Right ventricle myocardium inferior (tissue), 1 donor: ENCODE data around the gene FAM20C. TPM values are rescaled to one million over a fixed set of nuclear protein-coding genes. Genes with fewer than 3 reads are reported as not detected.
A peak's percentile ranks its signal among the peaks of the same experiment; 100 is the strongest.

Experiments
- ATAC-seq: fragments of 200-7000 bp; cut with Tn5 transposase; one replicate; pipeline ENCODE4 v1.9.1; 2020; ENCODE audit warnings: mild to moderate bottlenecking, moderate library complexity
- DNase-seq: peaks from one replicate; pipeline ENCODE4 v3.0.0; 2021; ENCODE audit errors: missing footprints
- intact Hi-C: fragments of 100-400 bp; cut with DNase I; formaldehyde crosslinking; loops from one replicate; pipeline ENCODE4 v1.11.0; 2022
- long read RNA-seq: library from polyadenylated mRNA; unstranded; transcript quantifications from one replicate; pipeline ENCODE4 v2.0.0, GENCODE V29; 2021
- total RNA-seq: library from RNA; stranded (reverse); fragmentation: NEBNext Ultra II Directional; extraction: Animal tissue kit (Norgen Biotek cat#: 25700); gene quantifications from one replicate; pipeline ENCODE4 v1.2.1, GENCODE V29; 2021
- donor health status: DM: no; HTN: yes; CAD: no; lungs with severe emphysema.

FAM20C gene
- 26.1 TPM for total RNA-seq
- long read RNA-seq, transcript FAM20C-201 (10 exons, 2,751 nt) = major isoform, 47 of 58 reads
- long read RNA-seq, partial matches to known transcripts = 5 of 58 reads
- long read RNA-seq, other reads (novel, unspliced or antisense) = 6 of 58 reads

DNA sequence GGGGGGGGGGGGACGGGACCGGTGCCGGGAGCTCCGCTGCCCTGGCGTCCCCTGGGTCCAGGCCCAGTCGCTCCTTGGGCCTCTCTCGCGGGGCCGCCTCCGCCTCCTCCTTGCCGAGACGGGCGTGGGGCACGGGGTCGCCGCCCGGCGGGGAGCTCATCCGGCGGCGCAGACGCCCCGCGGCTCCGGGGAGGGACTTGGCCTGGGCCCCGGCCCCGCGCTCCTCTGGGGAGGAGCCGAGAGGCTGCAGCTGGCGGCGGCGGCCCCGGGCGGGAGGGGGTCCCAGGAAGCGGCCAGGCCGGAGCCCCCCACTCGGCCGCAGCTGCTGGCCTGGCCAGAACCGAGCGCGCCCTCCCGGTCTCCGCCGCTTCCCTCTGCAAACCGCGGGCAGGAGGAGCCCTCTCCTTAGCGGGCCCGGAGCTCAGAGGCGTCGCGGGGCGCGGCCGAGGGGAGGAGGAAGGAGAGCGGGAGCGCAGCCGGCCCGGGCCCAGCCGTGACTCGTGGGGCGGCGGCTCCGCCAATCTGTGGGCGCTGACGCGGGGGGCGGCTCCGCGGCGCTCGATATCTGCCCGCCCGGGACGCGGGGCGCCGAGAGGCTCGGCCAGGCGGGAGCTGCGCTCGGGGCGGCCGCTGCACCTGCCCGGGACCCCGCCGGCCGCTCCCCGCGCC lies at the start of gene FAM20C:
TSS of gene FAM20C (plus strand) at position 591 of the 669 bp plus-strand sequence. CDS start 629 bp downstream, outside the sequence.
- ATAC-seq = peak; percentile 90
- intact Hi-C loops = loop anchor here (2.0 to 5.0 kb wide), 2 partner anchors 40 to 41 kb away; no protein-coding TSS in a partner anchor

GRCh38 chr7:143145-143751 lies 49.1 kb upstream of the FAM20C start:
- ATAC-seq (no peak), DNase-seq (no peak)
- intact Hi-C loops = no loop called here

More for the DNA sequence above, at the start of gene FAM20C:
- DNase-seq = peak; percentile 94

GRCh38 chr7:143811-144453 lies 48.4 kb upstream of the FAM20C start:
- ATAC-seq (no peak), DNase-seq (no peak)
- intact Hi-C loops = no loop called here

DNA sequence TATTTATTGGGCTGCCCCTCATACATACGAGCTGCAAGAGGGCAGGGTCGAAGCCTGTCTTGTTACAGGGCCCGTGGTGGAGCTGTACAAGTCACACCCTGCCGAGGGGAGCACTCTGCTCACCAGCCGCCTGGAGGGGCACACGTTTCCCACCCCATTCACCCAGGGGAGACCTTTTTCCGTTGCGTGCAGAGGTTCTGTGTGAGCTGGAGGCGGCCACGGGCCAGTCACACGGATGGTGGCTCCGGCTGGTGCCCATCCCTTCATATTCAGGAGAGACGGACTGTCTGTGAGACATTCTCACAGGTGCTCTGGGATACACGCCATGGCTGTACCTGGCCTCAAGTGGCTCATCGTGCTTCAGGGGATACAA lies 47.9 kb upstream of the FAM20C start:
- intact Hi-C loops = no loop called here
- ATAC-seq (no peak), DNase-seq (peak; percentile 26)

DNA sequence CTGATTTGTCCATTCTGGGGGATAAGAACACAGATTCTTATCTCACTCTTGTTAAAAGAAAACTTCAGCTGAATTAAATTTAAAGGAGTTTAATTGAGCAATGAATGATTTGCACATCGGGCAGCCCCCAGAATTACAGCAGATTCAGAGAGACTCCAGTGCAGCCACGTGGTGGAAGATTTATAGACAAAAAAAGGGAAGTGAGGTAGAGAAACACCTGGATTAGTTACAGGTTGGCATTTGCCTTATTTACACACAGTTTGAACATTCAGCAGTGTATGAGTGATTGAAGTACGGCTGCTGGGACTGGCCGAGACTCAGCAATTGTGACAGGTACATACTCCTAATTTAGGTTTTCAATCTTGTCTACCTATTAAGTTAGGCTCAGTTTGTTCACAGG lies 46.5 kb upstream of the FAM20C start:
- DNase-seq (no peak), ATAC-seq (no peak)
- intact Hi-C loops = no loop called here

DNA sequence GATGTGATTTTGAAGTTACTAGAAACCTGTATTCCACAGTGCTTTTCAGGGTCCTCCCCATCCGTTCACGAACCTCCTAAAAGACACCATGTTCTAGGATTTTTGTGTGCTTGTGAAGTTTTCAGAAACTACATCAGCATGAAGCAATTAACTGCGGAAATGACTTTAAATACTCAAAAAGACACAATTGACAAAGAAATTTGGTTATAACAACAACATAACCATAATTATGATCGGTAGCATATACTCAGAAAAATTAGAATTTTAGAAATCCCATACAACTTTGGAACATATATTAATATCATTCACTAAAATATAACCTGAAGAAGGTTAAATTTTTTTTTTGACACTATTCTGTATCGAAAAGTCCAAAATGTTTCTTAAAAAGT lies 43.8 kb upstream of the FAM20C start:
- DNase-seq (no peak), ATAC-seq (no peak)
- intact Hi-C loops = no loop called here

GRCh38 chr7:148932-149790 lies 43.2 kb upstream of the FAM20C start:
- peak; percentile 97 for ATAC-seq

GRCh38 chr7:149791-150636 lies 42.4 kb upstream of the FAM20C start:
- DNase-seq = peak; percentile 76
- intact Hi-C loops = loop anchor here (2.0 kb wide), 1 partner anchor 41 kb away; no protein-coding TSS in a partner anchor
- peak; percentile 26 for ATAC-seq

More at GRCh38 chr7:148932-149790, 43.2 kb upstream of the FAM20C start:
- intact Hi-C loops = no loop called here
- DNase-seq = peak; percentile 98

- peak; percentile 78 for DNase-seq
- intact Hi-C loops = loop anchor here (2.0 kb wide), 1 partner anchor 40 kb away; no protein-coding TSS in a partner anchor
- ATAC-seq = no peak
These were observed 41.6 kb upstream of the FAM20C start for GRCh38 chr7:150811-151221.

- no peak for ATAC-seq
- intact Hi-C loops = loop anchor here (2.0 kb wide), 1 partner anchor 39 kb away; no protein-coding TSS in a partner anchor
- no peak for DNase-seq
These were observed 40.9 kb upstream of the FAM20C start for GRCh38 chr7:151346-152050.

DNA sequence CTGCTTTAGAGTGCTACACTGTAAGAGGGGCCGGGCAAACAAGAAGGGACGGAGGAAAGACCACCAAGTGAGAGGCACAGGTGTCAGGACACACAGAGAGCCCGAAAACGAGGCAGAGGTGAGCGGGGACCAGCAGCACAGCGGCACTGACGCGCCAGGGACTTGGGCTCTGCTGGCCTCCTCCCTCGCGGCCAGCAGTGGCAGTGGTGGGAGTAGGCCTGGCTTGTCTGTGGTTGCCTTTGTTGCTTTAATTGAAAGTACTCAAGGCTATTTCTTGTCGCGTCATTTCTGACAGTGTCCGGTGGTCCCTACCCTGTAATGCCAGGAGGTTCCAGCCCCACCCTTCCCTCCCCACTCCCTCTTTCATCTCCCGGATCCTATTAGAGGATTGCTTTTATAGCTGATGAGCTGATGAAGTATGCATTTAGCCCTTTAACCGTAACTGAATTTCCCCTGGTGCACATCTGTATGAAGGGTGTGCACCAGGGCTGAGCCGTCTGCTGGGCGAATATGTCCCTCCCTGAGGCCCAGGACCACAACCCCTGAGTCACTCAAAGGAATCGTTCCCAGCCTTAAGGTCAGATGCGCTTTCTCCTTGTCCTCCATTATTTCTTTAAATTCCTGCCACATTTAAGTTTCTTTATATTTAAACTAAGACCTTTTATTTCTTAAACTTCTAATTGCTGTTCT lies 39.5 kb upstream of the FAM20C start:
- intact Hi-C loops = no loop called here
- no peak for ATAC-seq
- DNase-seq = peak; percentile 42

GRCh38 chr7:153604-154003 lies 38.8 kb upstream of the FAM20C start:
- ATAC-seq (peak; percentile 11), DNase-seq (peak; percentile 63)
- intact Hi-C loops = no loop called here

- ATAC-seq (no peak), DNase-seq (peak; percentile 48)
- intact Hi-C loops = no loop called here
These were observed 38.1 kb upstream of the FAM20C start for GRCh38 chr7:154096-154799.

DNA sequence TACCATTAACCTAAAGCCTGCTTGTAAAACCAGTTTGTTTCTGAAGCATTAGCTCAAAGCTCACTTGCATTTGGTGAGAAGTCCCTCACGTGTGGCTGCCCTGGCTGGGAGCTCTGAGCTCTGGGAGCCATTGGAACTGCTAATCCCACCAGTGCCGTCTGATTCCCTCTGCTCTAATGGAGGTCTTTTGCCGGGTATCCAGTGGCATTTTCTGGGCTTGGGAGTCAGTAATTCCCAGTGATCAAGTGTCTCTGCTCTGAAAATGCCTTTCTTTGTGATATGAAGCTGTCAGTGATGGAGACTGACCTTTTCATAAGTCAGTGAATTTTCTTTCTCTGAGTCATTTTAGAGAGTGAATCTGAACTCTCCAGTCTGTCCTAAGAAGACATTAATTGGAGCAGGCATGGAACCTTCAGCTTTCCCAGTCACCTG lies 36.9 kb upstream of the FAM20C start:
- DNase-seq = no peak
- intact Hi-C loops = no loop called here
- ATAC-seq = no peak

GRCh38 chr7:156111-157007 lies 36.0 kb upstream of the FAM20C start:
- intact Hi-C loops = no loop called here
- no peak for DNase-seq
- ATAC-seq = no peak
